ENCODE data around the gene NEURL1.
"Not testable (repeated sequence)": the region's sequence is repeated elsewhere in the genome, so short reads cannot be mapped to it uniquely, and the experiment has no call there.

NEURL1 gene

GRCh38 chr10:103495321-103495720 is 1.8 kb downstream of the NEURL1 start:
- DNase-seq: no peak

- no peak for DNase-seq
Observed at GRCh38 chr10:103497161-103497915, 3.8 kb downstream of the NEURL1 start.

DNA sequence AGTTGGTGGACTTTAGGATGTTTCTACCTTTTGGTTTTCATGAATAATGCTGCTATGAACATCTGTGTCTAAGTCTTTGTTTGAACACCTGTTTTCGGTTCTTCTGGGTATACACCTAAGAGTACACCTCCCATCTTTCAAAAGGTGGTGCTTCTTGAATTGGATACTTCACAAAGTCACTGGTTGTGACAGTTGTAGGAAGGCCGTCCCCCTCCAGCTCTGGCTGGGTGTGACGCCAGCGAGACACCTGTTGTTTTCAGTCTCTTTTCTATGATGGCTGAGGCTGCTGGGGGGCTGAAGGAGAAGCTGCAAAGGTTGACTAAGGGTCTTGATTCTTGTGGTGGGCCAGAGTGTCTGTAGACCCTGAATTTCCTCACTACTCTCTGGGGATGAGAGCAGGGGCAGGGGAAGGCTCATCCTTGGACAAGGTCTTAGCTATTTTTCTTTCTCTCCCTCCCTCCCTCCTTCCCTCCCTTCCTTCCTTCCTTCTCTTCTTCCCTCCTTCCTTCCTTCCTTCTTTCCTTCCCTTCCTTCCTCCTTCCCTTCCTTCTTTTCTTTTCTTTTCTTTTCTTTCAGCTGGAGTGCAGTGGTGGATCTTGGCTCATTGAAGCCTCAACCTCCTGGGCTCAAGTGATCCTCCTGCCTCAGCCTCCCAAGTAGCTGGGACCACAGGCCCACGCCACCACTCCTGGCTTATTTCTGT is 5.6 kb downstream of the NEURL1 start:
- no peak for DNase-seq

DNA sequence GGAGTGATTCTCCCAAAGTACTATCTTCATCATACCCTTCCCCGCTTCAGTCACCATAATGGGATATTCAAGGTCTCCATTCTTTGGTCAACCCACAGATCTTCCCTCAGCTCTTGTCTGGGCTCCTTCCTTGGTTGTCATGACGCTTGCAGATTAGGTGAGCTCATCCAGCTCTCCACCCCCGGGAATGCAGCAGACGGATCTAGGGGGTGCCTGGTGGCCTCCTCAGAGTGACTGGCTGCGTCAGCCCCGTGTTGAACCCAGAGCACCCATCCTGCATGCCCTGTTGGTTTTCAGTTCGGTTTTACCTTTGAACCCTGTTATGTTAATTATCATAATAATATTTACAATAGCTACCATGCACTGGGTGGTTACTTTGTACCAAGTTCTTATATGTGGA is 6.4 kb downstream of the NEURL1 start:
- DNase-seq: no peak

DNA sequence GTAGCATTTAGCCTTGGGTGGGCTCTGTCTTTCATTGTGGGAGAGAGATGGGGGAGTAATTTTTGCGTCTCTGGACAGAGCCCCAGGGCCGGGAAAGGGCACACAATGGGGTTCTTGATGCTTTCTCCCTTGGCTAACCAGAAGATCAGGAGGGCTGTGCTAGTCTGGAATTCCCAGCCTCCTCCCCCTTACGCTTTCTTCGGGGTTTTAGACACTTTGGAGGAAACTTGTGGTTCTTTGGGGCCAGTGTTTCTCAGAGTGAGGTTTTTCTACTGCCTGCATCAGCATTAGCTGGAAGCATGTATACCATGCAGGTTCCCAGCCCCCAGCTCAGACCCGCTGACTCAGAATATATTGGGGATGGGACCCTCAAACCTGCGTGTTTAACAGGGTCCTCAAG is 7.0 kb downstream of the NEURL1 start:
- DNase-seq: no peak

DNA sequence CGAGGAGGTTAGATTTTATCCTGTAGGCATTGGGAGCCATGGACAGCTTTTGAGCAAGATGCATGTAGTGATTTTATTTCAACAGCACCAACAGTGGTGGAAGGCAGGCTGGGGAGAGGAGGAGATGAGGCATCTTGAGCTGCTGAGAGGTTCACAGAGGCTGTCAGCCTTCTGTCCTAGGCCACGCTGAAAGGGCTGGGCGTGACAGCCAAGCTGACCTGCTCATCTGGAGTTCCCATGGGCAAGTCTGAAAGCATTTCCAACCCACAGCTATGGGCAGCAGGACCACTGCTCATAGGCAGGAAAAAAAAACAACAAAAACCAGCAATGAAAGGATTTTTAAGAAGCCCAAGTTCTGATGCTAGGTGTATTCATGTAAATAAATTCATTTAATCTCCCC is 7.7 kb downstream of the NEURL1 start:
- DNase-seq: no peak

GRCh38 chr10:103502849-103503660 is 9.6 kb downstream of the NEURL1 start:
- no peak for DNase-seq

GRCh38 chr10:103503777-103504176 is 10.3 kb downstream of the NEURL1 start:
- DNase-seq: not testable (repeated sequence)

- no peak for DNase-seq
Observed at GRCh38 chr10:103504181-103504783, 10.8 kb downstream of the NEURL1 start.

GRCh38 chr10:103506061-103506460 is 12.6 kb downstream of the NEURL1 start:
- DNase-seq: no peak

- no peak for DNase-seq
Observed at GRCh38 chr10:103507235-103508191, 14.0 kb downstream of the NEURL1 start.

DNA sequence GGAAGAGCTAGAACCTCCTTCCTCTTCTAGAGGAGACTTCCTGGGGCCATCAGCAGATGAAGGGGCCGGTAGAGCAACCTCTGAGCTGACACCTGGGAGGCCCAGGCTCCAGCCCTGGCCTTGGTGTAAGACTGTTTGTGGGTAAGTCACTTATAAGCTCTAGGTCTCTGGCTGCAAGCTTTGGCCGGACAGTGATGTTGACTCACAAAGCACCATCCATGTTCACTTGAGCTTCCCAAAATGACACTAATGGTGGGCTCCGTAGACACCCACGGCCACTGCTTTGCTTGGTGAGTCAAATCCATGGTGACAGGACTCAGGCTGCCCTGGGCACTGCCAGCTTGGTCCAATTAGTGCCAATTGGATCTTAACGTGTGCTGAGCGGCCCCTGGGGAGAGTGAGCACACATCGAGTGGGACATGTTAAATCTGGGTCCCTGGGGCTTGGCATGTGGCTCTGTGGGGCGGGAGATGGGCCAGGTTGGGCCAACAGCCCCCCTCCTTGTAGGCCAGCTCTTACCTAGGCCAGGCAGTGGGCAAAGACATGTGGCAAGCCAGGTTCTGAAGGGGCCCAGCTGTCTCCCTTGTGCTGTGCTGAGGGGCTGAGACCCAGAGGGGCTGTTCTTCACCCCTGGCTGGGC is 16.7 kb downstream of the NEURL1 start:
- DNase-seq: no peak

DNA sequence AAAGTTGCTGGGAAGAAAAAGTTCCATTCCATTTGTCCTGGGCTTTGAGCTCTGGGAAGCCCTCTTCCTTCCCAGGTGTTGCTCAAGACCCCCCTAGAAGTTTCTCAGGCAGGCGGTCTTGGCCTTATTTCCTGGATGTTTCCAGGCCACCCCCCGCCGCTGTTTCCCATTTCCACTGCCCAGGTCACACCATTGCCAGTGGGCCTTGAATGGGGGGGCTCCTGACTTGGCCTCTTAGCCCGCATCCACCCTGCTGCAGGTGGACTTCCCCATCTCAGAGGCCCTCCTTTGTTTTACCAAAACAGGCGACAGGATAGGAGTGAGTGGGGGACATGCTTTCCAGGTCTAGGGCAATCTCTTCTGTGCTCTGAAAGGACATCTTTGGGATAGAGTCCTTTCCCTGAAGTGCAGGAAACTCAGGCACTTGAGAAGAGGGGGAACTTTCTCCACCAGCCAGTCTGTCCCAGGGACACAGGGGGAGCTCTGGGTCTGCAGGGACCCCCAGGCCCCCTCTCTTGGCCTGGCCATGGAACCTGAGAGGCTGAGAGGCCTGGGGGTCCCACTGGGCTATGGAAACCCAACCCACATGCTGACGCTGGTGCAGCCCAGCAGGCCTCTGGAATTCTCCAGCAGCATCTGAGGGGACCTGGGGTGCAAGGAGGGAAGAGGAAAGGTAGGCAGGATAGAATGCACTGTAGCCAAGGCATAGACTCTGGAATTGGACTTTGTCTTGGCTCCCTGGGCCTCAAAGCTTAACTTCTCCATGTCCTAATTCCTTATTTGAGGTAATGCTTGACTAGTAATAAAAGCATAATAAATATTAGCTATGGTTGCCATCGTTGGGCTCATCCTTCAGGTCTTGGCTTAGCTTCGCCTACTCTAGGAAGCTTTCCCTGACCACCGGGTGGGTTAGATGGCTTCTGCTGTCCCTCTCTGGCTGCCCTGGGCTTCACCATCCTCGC is 17.6 kb downstream of the NEURL1 start:
- DNase-seq: no peak

GRCh38 chr10:103512166-103512565 is 18.7 kb downstream of the NEURL1 start:
- DNase-seq: no peak

DNA sequence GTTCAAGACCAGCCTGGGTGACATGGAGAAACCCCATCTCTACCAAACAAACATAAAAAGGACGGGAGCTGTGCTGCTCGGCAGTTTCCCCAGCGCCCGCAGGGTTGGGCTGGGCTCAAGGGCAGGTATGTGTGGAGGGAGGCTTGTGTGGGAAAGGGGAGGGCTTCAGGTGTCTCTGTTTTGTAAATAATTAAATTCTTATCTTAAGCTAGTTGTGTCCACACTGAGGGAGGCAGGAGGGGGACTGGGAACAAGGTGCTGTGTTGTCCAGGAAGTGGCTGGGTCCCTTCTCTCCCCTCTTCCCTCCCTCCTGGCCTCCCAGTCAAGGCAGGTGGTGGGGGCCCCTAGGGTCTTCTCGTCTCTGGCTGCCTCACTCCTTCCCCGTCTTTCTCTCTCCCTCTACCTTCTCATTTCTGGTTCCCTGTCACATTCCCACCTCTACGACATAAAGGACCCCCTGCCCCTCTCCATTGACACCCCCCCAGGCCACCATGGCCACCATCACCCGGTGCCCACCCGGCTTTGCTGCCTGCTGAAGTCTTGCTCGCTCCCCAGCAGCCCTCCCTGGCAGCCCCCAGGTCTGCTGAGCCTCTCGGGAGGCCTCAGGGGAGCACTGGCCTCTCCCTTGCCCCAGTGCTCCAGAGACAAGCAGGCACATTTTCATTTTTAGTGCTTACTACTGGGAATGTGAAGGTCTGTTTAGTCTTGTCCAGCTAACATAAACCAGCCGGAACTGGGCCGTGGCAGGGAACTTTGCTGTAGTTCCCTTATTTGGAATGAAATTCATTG is 19.3 kb downstream of the NEURL1 start:
- no peak for DNase-seq

DNA sequence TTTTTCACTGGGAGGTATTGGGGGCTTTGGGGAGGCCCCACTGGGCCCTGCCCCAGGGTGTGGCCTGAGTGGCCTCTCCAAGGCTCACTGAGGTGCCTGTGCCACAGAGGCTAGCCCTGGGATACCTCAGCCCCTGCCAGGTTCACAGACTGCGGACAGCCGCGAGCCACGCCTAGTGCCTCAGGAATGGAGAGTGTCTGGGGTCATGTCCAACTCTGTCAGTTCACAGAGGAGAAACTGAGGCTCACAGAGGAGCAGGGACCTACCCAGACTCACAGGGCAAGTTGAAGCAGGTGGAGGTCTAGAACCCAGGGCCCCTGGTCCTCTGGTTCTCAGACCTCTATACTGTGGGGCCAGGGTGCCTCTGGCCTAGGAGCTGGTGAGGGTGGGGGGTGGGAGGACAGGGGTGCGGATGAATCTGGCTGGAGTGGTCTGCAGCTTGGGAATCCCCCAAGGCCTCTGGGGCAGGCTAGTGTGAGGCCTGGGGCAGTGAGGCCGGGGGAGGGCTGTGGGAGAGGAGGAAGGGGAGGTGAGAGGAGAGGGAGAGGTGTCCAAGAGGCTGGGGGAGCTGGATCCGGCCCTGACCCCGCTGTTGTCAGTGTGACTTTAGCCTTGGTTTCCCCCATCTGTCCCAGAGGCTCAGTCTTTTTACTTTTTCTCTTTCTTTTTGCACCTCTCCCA is 20.0 kb downstream of the NEURL1 start:
- DNase-seq: no peak

DNA sequence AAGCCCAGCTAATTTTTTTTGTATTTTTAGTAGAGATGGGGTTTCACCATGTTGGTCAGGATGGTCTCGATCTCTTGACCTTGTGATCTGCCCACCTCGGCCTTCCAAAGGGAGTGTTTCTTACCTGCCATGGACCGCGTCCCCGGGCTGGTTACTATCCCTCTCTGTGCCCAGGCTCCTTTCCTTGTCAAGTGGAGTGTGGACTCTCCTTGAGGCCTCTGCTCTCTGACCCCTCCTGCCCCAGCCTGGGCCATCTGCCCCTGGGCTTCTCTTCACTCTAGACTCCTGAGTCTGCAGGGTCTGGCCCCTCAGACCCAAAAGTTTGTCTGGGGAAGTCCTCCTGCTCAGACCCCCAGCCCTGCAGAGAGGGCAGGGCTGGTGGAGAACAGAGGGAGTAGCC is 20.7 kb downstream of the NEURL1 start:
- DNase-seq: no peak

DNA sequence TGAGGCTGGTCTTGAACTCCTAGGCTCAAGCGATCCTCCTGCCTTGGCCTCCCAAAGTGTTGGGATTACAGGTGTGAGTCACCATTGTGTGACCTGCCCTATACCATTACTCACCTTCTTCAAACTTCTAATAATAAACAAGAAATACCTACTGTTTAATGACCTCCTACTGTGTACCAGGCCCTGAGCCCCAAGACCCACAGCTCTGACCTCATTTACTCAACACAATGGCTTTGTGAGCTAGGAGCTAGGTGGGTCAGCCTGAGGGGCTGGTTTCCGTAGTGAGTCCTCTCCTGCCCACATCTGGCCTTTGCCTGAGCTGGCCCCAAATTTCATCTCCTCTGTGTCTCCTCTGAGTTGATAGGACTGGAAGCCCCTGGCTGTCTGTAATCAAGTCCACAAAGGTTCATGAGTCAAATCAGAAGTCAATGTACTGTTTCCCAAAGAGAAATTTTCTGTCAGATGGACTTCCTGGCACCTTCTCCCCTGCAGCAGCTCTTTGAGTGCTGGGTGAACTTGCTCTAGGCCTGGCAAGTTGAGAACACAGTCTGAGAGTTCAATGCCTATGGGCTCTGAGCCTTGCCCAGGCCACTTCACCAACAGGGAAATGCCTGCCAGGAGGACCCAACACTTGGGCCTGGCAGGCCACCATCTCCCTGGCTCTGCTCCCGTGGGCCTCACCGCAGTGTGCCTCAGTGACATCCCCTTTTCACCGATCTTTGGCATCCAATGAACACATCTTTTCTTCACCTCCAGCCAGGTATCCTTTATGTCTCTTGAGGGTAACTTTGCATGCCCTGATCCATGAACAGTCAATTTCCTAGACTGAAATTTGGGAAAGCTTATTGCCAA is 24.0 kb downstream of the NEURL1 start:
- no peak for DNase-seq
